Measurements from ENCODE around the gene STARD9.
"Not testable (repeated sequence)": the region's sequence is repeated elsewhere in the genome, so short reads cannot be mapped to it uniquely, and the experiment has no call there.

STARD9 gene

GRCh38 chr15:42761813-42762212 lies 186.4 kb downstream of the STARD9 start:
- DNase-seq (ENCODE audit: low read depth in 1 of 2, low spot score in 1 of 2): not testable (repeated sequence)

GRCh38 chr15:42764154-42764731 lies 188.8 kb downstream of the STARD9 start:
- not testable (repeated sequence) for DNase-seq (ENCODE audit: low read depth in 1 of 2, low spot score in 1 of 2)

GRCh38 chr15:42766109-42766508 lies 190.7 kb downstream of the STARD9 start:
- DNase-seq (ENCODE audit: low read depth in 1 of 2, low spot score in 1 of 2): not testable (repeated sequence)
